B cell (primary cell): ENCODE data around the gene NPTN. TPM values are rescaled to one million over a fixed set of nuclear protein-coding genes. Genes with fewer than 3 reads are reported as not detected.

Source experiments
- ATAC-seq: fragments of 200-7000 bp; cut with Tn5 transposase; one replicate; pipeline ENCODE4 v1.10.0; 2021; ENCODE audit warnings: low read depth, mild to moderate bottlenecking, moderate number of reproducible peaks, moderate library complexity
- CTCF ChIA-PET: fragments of 350-600 bp; sonication (Branson Sonifier 250); formaldehyde crosslinking; loops from one replicate; lab custom pipeline; 2021; ENCODE audit warnings: antibody characterized with exemption, inconsistent platforms; lab: Charles Lee
- POLR2A ChIA-PET: fragments of 350-600 bp; sonication (Branson Sonifier 250); formaldehyde crosslinking; loops from one replicate; lab custom pipeline; 2021; ENCODE audit warnings: antibody characterized with exemption; lab: Charles Lee
- DNase-seq: peaks from one replicate; pipeline ENCODE4 v3.0.0; 2013
- H2AFZ ChIP-seq: 2 replicates; pipeline ENCODE4 v1.6.1; 2012; ENCODE audit warnings: mild to moderate bottlenecking, low read depth, low read length; ENCODE audit not compliant: insufficient read depth, poor library complexity, severe bottlenecking
- H3K27ac ChIP-seq, 2 donors: 1 replicate in 1 of 2; 2 replicates in 1 of 2; pipeline ENCODE4 v1.5.1; 2012 to 2013; ENCODE audit warnings: low read length in 2 of 2, mild to moderate bottlenecking in 2 of 2, moderate library complexity in 1 of 2
- H3K27me3 ChIP-seq, 4 experiments: fragments of 200-600 bp in 1 of 4; sonication (generic) in 1 of 4; replicated peaks in 1 of 4; 1 replicate in 2 of 4; 2 replicates in 2 of 4; pipeline versions ENCODE4 v1.6.1 to v1.7.0; 2013 to 2016; ENCODE audit warnings: low read length in 3 of 4, mild to moderate bottlenecking in 2 of 4, mixed read lengths in 1 of 4, moderate library complexity in 1 of 4; ENCODE audit not compliant: insufficient read depth in 4 of 4, control insufficient read depth in 3 of 4; ENCODE audit errors: control extremely low read depth in 1 of 4
- H3K36me3 ChIP-seq, 2 experiments: replicated peaks in 1 of 2; 1 replicate in 1 of 2; 2 replicates in 1 of 2; pipeline versions ENCODE4 v1.6.1 to v1.7.1; 2013; ENCODE audit warnings: low read length in 1 of 2; ENCODE audit not compliant: insufficient read depth in 2 of 2, control insufficient read depth in 1 of 2; ENCODE audit errors: control extremely low read depth in 1 of 2, extremely low read depth in 1 of 2
- H3K4me1 ChIP-seq, 2 donors: fragments of 200-600 bp in 1 of 2; sonication (generic) in 1 of 2; 1 replicate in 1 of 2; 2 replicates in 1 of 2; pipeline versions ENCODE4 v1.5.1 to v1.6.1; 2013 to 2017; ENCODE audit warnings: low read length in 2 of 2; ENCODE audit not compliant: control insufficient read depth in 2 of 2, insufficient read depth in 2 of 2
- H3K4me2 ChIP-seq: replicated peaks from 2 replicates; pipeline ENCODE3; 2012; ENCODE audit warnings: mild to moderate bottlenecking, low read depth, low read length; ENCODE audit not compliant: poor library complexity, severe bottlenecking
- H3K4me3 ChIP-seq, 5 experiments: fragments of 200-600 bp in 1 of 5; sonication (generic) in 1 of 5; 1 replicate in 3 of 5; 2 replicates in 2 of 5; pipeline versions ENCODE4 v1.5.1 to v1.7.0; 2011 to 2016; ENCODE audit warnings: low read length in 4 of 5, mild to moderate bottlenecking in 4 of 5, low read depth in 2 of 5, control low read depth in 1 of 5, moderate library complexity in 1 of 5; ENCODE audit not compliant: insufficient read depth in 1 of 5; ENCODE audit errors: control extremely low read depth in 1 of 5, extremely low read depth in 1 of 5
- H3K79me2 ChIP-seq: fragments of 200-600 bp; sonication (generic); one replicate; pipeline ENCODE4 v1.6.0; 2016; ENCODE audit warnings: low read length; ENCODE audit not compliant: control insufficient read depth, insufficient read depth
- H3K9ac ChIP-seq: fragments of 200-600 bp; sonication (generic); 2 replicates; pipeline ENCODE4 v1.6.1; 2017; ENCODE audit warnings: mild to moderate bottlenecking, low read length, moderate library complexity
- H3K9me3 ChIP-seq, 3 donors: one replicate each; pipeline versions ENCODE4 v1.6.1 to v1.7.1; 2013; ENCODE audit warnings: low read length in 2 of 3; ENCODE audit not compliant: control insufficient read depth in 2 of 3, insufficient read depth in 1 of 3; ENCODE audit errors: control extremely low read depth in 1 of 3
- H4K20me1 ChIP-seq: 2 replicates; pipeline ENCODE4 v1.6.0; 2012; ENCODE audit warnings: mild to moderate bottlenecking, low read length; ENCODE audit not compliant: insufficient read depth, control insufficient read depth, poor library complexity, severe bottlenecking
- H3K27ac Mint-ChIP-seq: one replicate; pipeline ENCODE4 v1.8.0; 2021; ENCODE audit warnings: mixed read lengths
- H3K27me3 Mint-ChIP-seq: one replicate; pipeline ENCODE4 v1.8.0; 2021; ENCODE audit warnings: mixed read lengths
- H3K4me1 Mint-ChIP-seq: one replicate; pipeline ENCODE4 v1.8.0; 2021; ENCODE audit warnings: mixed read lengths
- H3K4me3 Mint-ChIP-seq: one replicate; pipeline ENCODE4 v1.8.0; 2021; ENCODE audit warnings: mixed read lengths
- H3K9me3 Mint-ChIP-seq: one replicate; pipeline ENCODE4 v1.8.0; 2022; ENCODE audit warnings: mixed read lengths; ENCODE audit not compliant: insufficient read depth
- EZH2 ChIP-seq: IDR thresholded peaks from 2 replicates; pipeline ENCODE4 v1.6.1; 2012; ENCODE audit warnings: borderline replicate concordance, low read depth, mild to moderate bottlenecking, moderate library complexity, low read length; ENCODE audit not compliant: insufficient read depth, poor library complexity, severe bottlenecking
- WGBS: methylation state at CpG from one replicate; pipeline ENCODE4 v1.1.5; 2013; ENCODE audit warnings: missing lambda C conversion rate; ENCODE audit not compliant: insufficient coverage; 5-methylcytosine and 5-hydroxymethylcytosine counted together
- intact Hi-C: fragments of 100-400 bp; cut with micrococcal nuclease; formaldehyde crosslinking; loops from one replicate; pipeline ENCODE4 v1.10.0; 2022
- polyA plus RNA-seq: library from polyadenylated mRNA; depleted of rRNA; stranded (reverse); fragments of >200 nt; gene quantifications from 2 replicates; pipeline ENCODE4 v1.2.3, GENCODE V29; 2012
- total RNA-seq, 2 donors: library from RNA; stranded (reverse); fragments of 120-200 nt in 1 of 2; gene quantifications; 1 replicate in 1 of 2; 2 replicates in 1 of 2; pipeline versions ENCODE4 v1.2.3 to v1.2.4, GENCODE V29; 2013 to 2022
- TF ChIP-seq, protein P1 (sequence below): fragments of 200-600 bp; IDR thresholded peaks from one replicate; pipeline ENCODE4 v1.8.0; 2022; ENCODE audit warnings: antibody characterized with exemption, mild to moderate bottlenecking

NPTN gene
- total and polyA plus RNA-seq, 2 donors (not counting 1 experiment from before 2014, with no cell fraction given): 23.5 to 40.5 TPM

DNA sequence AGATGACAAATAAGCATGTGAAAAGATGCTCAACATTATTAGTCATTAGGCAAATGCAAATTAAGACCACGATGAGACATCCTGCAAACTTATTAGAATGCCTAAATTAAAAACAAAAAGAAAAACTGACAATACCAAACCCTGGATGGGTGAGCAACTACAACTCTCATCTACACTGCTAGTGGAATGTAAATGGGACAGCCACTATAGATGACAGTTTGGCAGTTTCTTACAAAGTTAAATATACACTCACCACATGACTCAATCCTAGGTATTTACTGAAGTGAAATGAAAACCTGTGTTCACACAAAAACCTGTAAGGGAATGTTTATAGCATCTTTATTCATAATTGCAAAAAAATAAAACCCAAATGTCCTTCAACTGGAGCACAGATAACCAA lies 74.7 kb downstream of the NPTN start:
- H3K9me3 Mint-ChIP-seq: no peaks in the 10 kb centered on the region
- H3K27ac Mint-ChIP-seq: no peak overlapping the region
- H3K9ac ChIP-seq: no peak overlapping the region
- no peak overlapping the region for H3K27ac ChIP-seq
- H4K20me1 ChIP-seq: no peaks in the 10 kb centered on the region
- POLR2A ChIA-PET: no interaction called here
- intact Hi-C loops: no loop called here
- ATAC-seq (no peak), DNase-seq (no peak)
- H2AFZ ChIP-seq: no peak overlapping the region
- H3K27me3 ChIP-seq: no peaks in the 10 kb centered on the region
- no peaks in the 10 kb centered on the region for H3K4me1 Mint-ChIP-seq
- TF ChIP-seq, protein P1, sequence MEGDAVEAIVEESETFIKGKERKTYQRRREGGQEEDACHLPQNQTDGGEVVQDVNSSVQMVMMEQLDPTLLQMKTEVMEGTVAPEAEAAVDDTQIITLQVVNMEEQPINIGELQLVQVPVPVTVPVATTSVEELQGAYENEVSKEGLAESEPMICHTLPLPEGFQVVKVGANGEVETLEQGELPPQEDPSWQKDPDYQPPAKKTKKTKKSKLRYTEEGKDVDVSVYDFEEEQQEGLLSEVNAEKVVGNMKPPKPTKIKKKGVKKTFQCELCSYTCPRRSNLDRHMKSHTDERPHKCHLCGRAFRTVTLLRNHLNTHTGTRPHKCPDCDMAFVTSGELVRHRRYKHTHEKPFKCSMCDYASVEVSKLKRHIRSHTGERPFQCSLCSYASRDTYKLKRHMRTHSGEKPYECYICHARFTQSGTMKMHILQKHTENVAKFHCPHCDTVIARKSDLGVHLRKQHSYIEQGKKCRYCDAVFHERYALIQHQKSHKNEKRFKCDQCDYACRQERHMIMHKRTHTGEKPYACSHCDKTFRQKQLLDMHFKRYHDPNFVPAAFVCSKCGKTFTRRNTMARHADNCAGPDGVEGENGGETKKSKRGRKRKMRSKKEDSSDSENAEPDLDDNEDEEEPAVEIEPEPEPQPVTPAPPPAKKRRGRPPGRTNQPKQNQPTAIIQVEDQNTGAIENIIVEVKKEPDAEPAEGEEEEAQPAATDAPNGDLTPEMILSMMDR: no peak
- no peak for TF ChIP-seq EZH2
- no peaks in the 10 kb centered on the region for H3K79me2 ChIP-seq
- CTCF ChIA-PET: interaction anchor here (2.3 to 6.3 kb wide), 2 partner anchors 76 to 141 kb away, joined by 34 to 81 read pairs; partner anchors contain the start of gene NPTN
- H3K4me2 ChIP-seq: no peak overlapping the region
- no CpG with 5 or more reads among the region's 1 CpG for WGBS
- no peaks in the 10 kb centered on the region for H3K27me3 Mint-ChIP-seq
- H3K4me3 Mint-ChIP-seq: no peak overlapping the region
- no peaks in the 10 kb centered on the region for H3K9me3 ChIP-seq
- H3K4me1 ChIP-seq: no peaks in the 10 kb centered on the region
- no peak overlapping the region for H3K4me3 ChIP-seq
- H3K36me3 ChIP-seq: peaks cover 2 to 36% of the 10 kb centered on the region in 2 experiments

DNA sequence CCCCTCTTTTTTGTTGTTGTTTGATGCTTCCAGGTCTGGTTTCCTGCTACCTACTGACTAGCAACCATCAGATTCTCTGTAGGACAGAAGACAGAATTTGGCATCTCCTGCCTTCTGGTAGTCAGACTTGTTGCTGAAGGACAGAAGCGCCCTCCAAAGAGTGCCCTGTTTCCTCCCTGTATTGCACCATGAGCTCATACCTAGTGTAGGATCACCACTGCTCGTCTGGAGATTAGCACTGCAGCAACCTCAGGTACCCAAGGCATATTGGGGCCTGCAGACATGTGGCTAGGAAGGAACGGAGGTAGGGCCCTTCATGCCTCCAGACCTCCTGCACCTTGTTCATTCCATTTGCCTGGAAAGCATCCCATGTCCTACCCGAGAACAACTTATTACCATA lies 78.1 kb downstream of the NPTN start:
- CTCF ChIA-PET: no interaction called here
- Histone ChIP-seq H3K4me2 (no peak overlapping the region), H3K27me3 (no peaks in the 10 kb centered on the region), H3K36me3 (peaks cover 0 to 17% of the 10 kb centered on the region in 2 experiments), H3K27ac (no peak overlapping the region), H2AFZ (no peak overlapping the region), H3K79me2 (no peaks in the 10 kb centered on the region), H3K9ac (no peak overlapping the region), H3K4me3 (no peak overlapping the region), H3K9me3 (no peaks in the 10 kb centered on the region), H4K20me1 (no peaks in the 10 kb centered on the region), H3K4me1 (no peaks in the 10 kb centered on the region)
- H3K27ac Mint-ChIP-seq: no peak overlapping the region
- POLR2A ChIA-PET: no interaction called here
- H3K9me3 Mint-ChIP-seq: no peaks in the 10 kb centered on the region
- 96% methylated on average over 4 of the region's 4 CpGs for WGBS
- TF ChIP-seq, protein P1: no peak
- no peak for TF ChIP-seq EZH2
- H3K4me3 Mint-ChIP-seq: no peak overlapping the region
- H3K27me3 Mint-ChIP-seq: no peaks in the 10 kb centered on the region
- H3K4me1 Mint-ChIP-seq: no peaks in the 10 kb centered on the region
- ATAC-seq: no peak
- DNase-seq: no peak
- intact Hi-C loops: no loop called here
